AG04450 (cell line): ENCODE measurements around the gene CLSTN1. TPM values are rescaled to one million over a fixed set of nuclear protein-coding genes. Genes with fewer than 3 reads are reported as not detected.

Experiments used
- CTCF ChIA-PET: fragments of 300-600, 350-600 bp; formaldehyde crosslinking; extraction: SDS; loops from one replicate; lab custom pipeline; 2022; ENCODE audit warnings: antibody characterized with exemption, inconsistent platforms; lab: Charles Lee
- POLR2A ChIA-PET: fragments of 350-600 bp; formaldehyde crosslinking; extraction: SDS; loops from one replicate; lab custom pipeline; 2021; ENCODE audit warnings: antibody characterized with exemption, inconsistent platforms; lab: Yijun Ruan, JAX
- DNase-seq: peaks from one replicate; pipeline ENCODE4 v3.0.0-alpha.2; 2011; ENCODE audit warnings: low read depth, low spot score
- H3K27ac ChIP-seq: one replicate; pipeline ENCODE4 v1.5.1; 2012; ENCODE audit warnings: low read depth, low read length, control low read depth
- H3K27me3 ChIP-seq: one replicate; pipeline ENCODE4 v1.6.0; 2012; ENCODE audit warnings: low read length; ENCODE audit not compliant: control insufficient read depth, insufficient read depth
- H3K4me3 ChIP-seq: 2 replicates; pipeline ENCODE4 v1.5.1; 2011; ENCODE audit warnings: mild to moderate bottlenecking, low read depth, low read length, control low read depth
- H3K9me3 ChIP-seq: 2 replicates; pipeline ENCODE4 v1.5.1; 2012; ENCODE audit warnings: low read length; ENCODE audit not compliant: control insufficient read depth, insufficient read depth
- CTCF ChIP-seq: IDR thresholded peaks from 2 replicates; pipeline ENCODE4 v1.5.1; 2011; ENCODE audit warnings: low read depth, low read length, control low read depth, inconsistent platforms
- polyA plus RNA-seq: library from polyadenylated mRNA; depleted of rRNA; stranded (reverse); fragments of >200 nt; gene quantifications from 2 replicates; pipeline ENCODE4 v1.2.3, GENCODE V29; 2011

CLSTN1 gene
- polyA plus RNA-seq, 1 experiment: 35.2 TPM

GRCh38 chr1:9699361-9699760 is 124.4 kb downstream of the CLSTN1 start:
- H3K27ac ChIP-seq: peak overlapping the region; percentile 75

GRCh38 chr1:9696793-9697192 is 127.0 kb downstream of the CLSTN1 start:
- CTCF ChIA-PET: no interaction called here
- Histone ChIP-seq H3K27ac (no peak overlapping the region), H3K4me3 (no peak overlapping the region), H3K9me3 (no peaks in the 10 kb centered on the region; the same call in 1 of the 2 replicates), H3K27me3 (no peaks in the 10 kb centered on the region)
- no peak for DNase-seq
- no peak for TF ChIP-seq CTCF
- POLR2A ChIA-PET: no interaction called here

More at GRCh38 chr1:9699361-9699760, 124.4 kb downstream of the CLSTN1 start:
- no peak for TF ChIP-seq CTCF
- Histone ChIP-seq H3K4me3 (no peak overlapping the region), H3K27me3 (no peaks in the 10 kb centered on the region), H3K9me3 (peaks cover 3% of the 10 kb centered on the region)
- POLR2A ChIA-PET: no interaction called here
- CTCF ChIA-PET: interaction anchor here (1.2 kb wide), 1 partner anchor 73 kb away, joined by 5 read pairs; no protein-coding TSS in a partner anchor
- DNase-seq: no peak

- ChIA-PET CTCF (interaction anchor here (0.9 to 2.6 kb wide), 3 partner anchors 11 to 322 kb away, joined by 3 to 10 read pairs (median 6); no protein-coding TSS in a partner anchor), POLR2A (no interaction called here)
- H3K9me3 ChIP-seq: no peaks in the 10 kb centered on the region
- no peaks in the 10 kb centered on the region for H3K27me3 ChIP-seq
- H3K27ac ChIP-seq: no peak overlapping the region
- H3K4me3 ChIP-seq: no peak overlapping the region
- no peak for DNase-seq
- TF ChIP-seq CTCF: no peak
Observed at GRCh38 chr1:9691691-9692090, 132.1 kb downstream of the CLSTN1 start.

GRCh38 chr1:9691108-9691445 is 132.7 kb downstream of the CLSTN1 start:
- POLR2A ChIA-PET: no interaction called here
- Histone ChIP-seq H3K27ac (no peak overlapping the region), H3K27me3 (no peaks in the 10 kb centered on the region), H3K4me3 (no peak overlapping the region), H3K9me3 (no peaks in the 10 kb centered on the region)
- CTCF ChIA-PET: interaction anchor here (1.3 to 2.6 kb wide), 3 partner anchors 11 to 75 kb away, joined by 4 to 10 read pairs (median 6); no protein-coding TSS in a partner anchor
- DNase-seq: no peak
- no peak for TF ChIP-seq CTCF

- ChIA-PET CTCF (interaction anchor here (0.6 to 2.6 kb wide), 6 partner anchors 11 to 199 kb away, joined by 3 to 10 read pairs (median 4); no protein-coding TSS in a partner anchor), POLR2A (no interaction called here)
- H3K9me3 ChIP-seq: no peaks in the 10 kb centered on the region
- H3K4me3 ChIP-seq: peak overlapping the region; percentile 75
- H3K27ac ChIP-seq: peak overlapping the region; percentile 11
- TF ChIP-seq CTCF: no peak
- DNase-seq: no peak
- no peaks in the 10 kb centered on the region for H3K27me3 ChIP-seq
Observed at GRCh38 chr1:9690440-9691107, 133.2 kb downstream of the CLSTN1 start.
